ENCODE measurements around the gene KAT14.
"Not testable (repeated sequence)": the region's sequence is repeated elsewhere in the genome, so short reads cannot be mapped to it uniquely, and the experiment has no call there.

DNA sequence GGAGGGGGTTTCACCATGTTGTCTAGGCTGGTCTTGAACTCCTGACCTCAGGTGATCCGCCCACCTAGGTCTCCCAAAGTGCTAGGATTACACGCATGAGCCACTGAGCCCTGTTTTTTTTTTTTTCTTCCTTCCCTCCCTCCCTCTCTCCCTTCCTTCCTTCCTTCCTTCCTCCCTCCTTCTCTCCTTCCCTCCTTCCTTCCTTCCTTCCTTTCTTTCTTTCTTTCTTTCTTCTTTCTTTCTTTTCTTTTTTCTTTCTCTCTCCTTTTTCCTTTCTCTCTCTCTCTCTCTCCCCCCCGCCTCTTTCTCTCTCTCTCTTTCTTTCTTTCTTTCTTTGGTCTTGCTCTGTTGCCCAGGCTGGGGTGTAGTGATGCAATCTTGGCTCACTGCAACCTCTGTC, 49.4 kb upstream of the KAT14 start:
- not testable (repeated sequence) for TF ChIP-seq FOXJ3 (CRISPR knock-in tag; IDR thresholded peaks at IDR 0.05; ENCODE audit: borderline replicate concordance); ETV6 (CRISPR knock-in tag; IDR thresholded peaks at IDR 0.05); CTCF (IDR thresholded peaks at IDR 0.05); TEAD4 (CRISPR knock-in tag; IDR thresholded peaks at IDR 0.05); MAX (CRISPR knock-in tag; IDR thresholded peaks at IDR 0.05)
- TF ChIP-seq, protein P1, sequence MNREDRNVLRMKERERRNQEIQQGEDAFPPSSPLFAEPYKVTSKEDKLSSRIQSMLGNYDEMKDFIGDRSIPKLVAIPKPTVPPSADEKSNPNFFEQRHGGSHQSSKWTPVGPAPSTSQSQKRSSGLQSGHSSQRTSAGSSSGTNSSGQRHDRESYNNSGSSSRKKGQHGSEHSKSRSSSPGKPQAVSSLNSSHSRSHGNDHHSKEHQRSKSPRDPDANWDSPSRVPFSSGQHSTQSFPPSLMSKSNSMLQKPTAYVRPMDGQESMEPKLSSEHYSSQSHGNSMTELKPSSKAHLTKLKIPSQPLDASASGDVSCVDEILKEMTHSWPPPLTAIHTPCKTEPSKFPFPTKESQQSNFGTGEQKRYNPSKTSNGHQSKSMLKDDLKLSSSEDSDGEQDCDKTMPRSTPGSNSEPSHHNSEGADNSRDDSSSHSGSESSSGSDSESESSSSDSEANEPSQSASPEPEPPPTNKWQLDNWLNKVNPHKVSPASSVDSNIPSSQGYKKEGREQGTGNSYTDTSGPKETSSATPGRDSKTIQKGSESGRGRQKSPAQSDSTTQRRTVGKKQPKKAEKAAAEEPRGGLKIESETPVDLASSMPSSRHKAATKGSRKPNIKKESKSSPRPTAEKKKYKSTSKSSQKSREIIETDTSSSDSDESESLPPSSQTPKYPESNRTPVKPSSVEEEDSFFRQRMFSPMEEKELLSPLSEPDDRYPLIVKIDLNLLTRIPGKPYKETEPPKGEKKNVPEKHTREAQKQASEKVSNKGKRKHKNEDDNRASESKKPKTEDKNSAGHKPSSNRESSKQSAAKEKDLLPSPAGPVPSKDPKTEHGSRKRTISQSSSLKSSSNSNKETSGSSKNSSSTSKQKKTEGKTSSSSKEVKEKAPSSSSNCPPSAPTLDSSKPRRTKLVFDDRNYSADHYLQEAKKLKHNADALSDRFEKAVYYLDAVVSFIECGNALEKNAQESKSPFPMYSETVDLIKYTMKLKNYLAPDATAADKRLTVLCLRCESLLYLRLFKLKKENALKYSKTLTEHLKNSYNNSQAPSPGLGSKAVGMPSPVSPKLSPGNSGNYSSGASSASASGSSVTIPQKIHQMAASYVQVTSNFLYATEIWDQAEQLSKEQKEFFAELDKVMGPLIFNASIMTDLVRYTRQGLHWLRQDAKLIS (CRISPR knock-in tag; IDR thresholded peaks at IDR 0.05; ENCODE audit: borderline replicate concordance), result not testable (repeated sequence)
- TF ChIP-seq, protein P2, sequence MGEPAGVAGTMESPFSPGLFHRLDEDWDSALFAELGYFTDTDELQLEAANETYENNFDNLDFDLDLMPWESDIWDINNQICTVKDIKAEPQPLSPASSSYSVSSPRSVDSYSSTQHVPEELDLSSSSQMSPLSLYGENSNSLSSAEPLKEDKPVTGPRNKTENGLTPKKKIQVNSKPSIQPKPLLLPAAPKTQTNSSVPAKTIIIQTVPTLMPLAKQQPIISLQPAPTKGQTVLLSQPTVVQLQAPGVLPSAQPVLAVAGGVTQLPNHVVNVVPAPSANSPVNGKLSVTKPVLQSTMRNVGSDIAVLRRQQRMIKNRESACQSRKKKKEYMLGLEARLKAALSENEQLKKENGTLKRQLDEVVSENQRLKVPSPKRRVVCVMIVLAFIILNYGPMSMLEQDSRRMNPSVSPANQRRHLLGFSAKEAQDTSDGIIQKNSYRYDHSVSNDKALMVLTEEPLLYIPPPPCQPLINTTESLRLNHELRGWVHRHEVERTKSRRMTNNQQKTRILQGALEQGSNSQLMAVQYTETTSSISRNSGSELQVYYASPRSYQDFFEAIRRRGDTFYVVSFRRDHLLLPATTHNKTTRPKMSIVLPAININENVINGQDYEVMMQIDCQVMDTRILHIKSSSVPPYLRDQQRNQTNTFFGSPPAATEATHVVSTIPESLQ (CRISPR knock-in tag; IDR thresholded peaks at IDR 0.05), result not testable (repeated sequence)
